SIG-M5 treated with dmso at 0.1 percent for 504 hours (cell line): Measurements from ENCODE around the gene CHRNA9.
A peak's percentile ranks its signal among the peaks of the same experiment; 100 is the strongest.

Source experiments
- DNase-seq: peaks from one replicate; lab custom pipeline; 2025; ENCODE audit not compliant: unreplicated experiment; lab: John Stamatoyannopoulos, UW

The CHRNA9 gene

GRCh38 chr4:40337051-40337450 lies 1.9 kb downstream of the CHRNA9 start:
- no peak for DNase-seq

GRCh38 chr4:40337523-40337922 lies 2.4 kb downstream of the CHRNA9 start:
- DNase-seq: no peak

GRCh38 chr4:40340030-40340429 lies 4.9 kb downstream of the CHRNA9 start:
- DNase-seq: peak; percentile 24

- DNase-seq: no peak
Measured at GRCh38 chr4:40347472-40347871, 12.3 kb downstream of the CHRNA9 start.

- DNase-seq: no peak
Measured at GRCh38 chr4:40348000-40348399, 12.9 kb downstream of the CHRNA9 start.

- DNase-seq: no peak
Measured at GRCh38 chr4:40349561-40350198, 14.5 kb downstream of the CHRNA9 start.

GRCh38 chr4:40350627-40351227 lies 15.6 kb downstream of the CHRNA9 start:
- DNase-seq: no peak

GRCh38 chr4:40354158-40354557 lies 19.0 kb downstream of the CHRNA9 start:
- DNase-seq: no peak

- no peak for DNase-seq
Measured at GRCh38 chr4:40355131-40355530, 20.0 kb downstream of the CHRNA9 start.

GRCh38 chr4:40357738-40358137 lies 22.6 kb downstream of the CHRNA9 start:
- DNase-seq: no peak

- DNase-seq: no peak
Measured at GRCh38 chr4:40361338-40361737, 26.2 kb downstream of the CHRNA9 start.

- peak; percentile 41 for DNase-seq
Measured at GRCh38 chr4:40363382-40363920, 28.3 kb downstream of the CHRNA9 start.

GRCh38 chr4:40363945-40364344 lies 28.8 kb downstream of the CHRNA9 start:
- DNase-seq: no peak

- DNase-seq: no peak
Measured at GRCh38 chr4:40365766-40366165, 30.6 kb downstream of the CHRNA9 start.

GRCh38 chr4:40367451-40367850 lies 32.3 kb downstream of the CHRNA9 start:
- no peak for DNase-seq

GRCh38 chr4:40369437-40370274 lies 34.5 kb downstream of the CHRNA9 start:
- no peak for DNase-seq

GRCh38 chr4:40372651-40373050 lies 37.5 kb downstream of the CHRNA9 start:
- no peak for DNase-seq

GRCh38 chr4:40373636-40374035 lies 38.5 kb downstream of the CHRNA9 start:
- no peak for DNase-seq

- no peak for DNase-seq
Measured at GRCh38 chr4:40375095-40375494, 40.0 kb downstream of the CHRNA9 start.

- DNase-seq: no peak
Measured at GRCh38 chr4:40375620-40376019, 40.5 kb downstream of the CHRNA9 start.

GRCh38 chr4:40377512-40378365 lies 42.6 kb downstream of the CHRNA9 start:
- DNase-seq: no peak
